Measurements from ENCODE around the gene C2CD3. TPM values are rescaled to one million over a fixed set of nuclear protein-coding genes. Genes with fewer than 3 reads are reported as not detected.
"Not testable (repeated sequence)": the region's sequence is repeated elsewhere in the genome, so short reads cannot be mapped to it uniquely, and the experiment has no call there.

Gene C2CD3
- total and polyA plus RNA-seq, 9 of the 15 experiments (the other 6 are each of a cell fraction or from before 2014, with no cell fraction given) = 4.4 to 20.2 (median 15.4) TPM

GRCh38 chr11:74069146-74070046 is 101.4 kb downstream of the C2CD3 start (continued):
- TF ChIP-seq NKRF (IDR thresholded peaks at IDR 0.05; ENCODE audit: borderline replicate concordance) (no peak), MCM7 (IDR thresholded peaks at IDR 0.05) (no peak), BDP1 (IDR thresholded peaks at IDR 0.05; ENCODE audit: insufficient read depth, insufficient read length) (no peak)

GRCh38 chr11:74066663-74067062 is 104.1 kb downstream of the C2CD3 start:
- H3K9me1 ChIP-seq (ENCODE audit: control insufficient read depth, insufficient read depth, low read length); H3K79me2 ChIP-seq (ENCODE audit: control insufficient read depth, insufficient read depth, low read length); H3K4me2 ChIP-seq (ENCODE audit: insufficient read depth, low read length); H3K4me3 ChIP-seq; H3K9ac ChIP-seq (ENCODE audit: insufficient read depth in 1 of 2, low read depth in 2 of 2, low read length in 2 of 2); DNase-seq (ENCODE audit: extremely low read depth in 1 of 4, low spot score in 3 of 4); BruUV-seq (replicated peaks); H2AFZ ChIP-seq (ENCODE audit: low read depth, low read length); in situ Hi-C loops (cut with MboI); ATAC-seq; intact Hi-C loops (cut with micrococcal nuclease); CTCF ChIA-PET (ENCODE audit: low intra/inter-chr PET ratio); H4K20me1 ChIP-seq (replicated peaks; ENCODE audit: control insufficient read depth, insufficient read depth, low read length); FAIRE-seq; H3K36me3 ChIP-seq (ENCODE audit: control insufficient read depth, insufficient read depth, low read length); H3K27ac ChIP-seq (ENCODE audit: extremely low read depth, low read depth, low read length); H3K27me3 ChIP-seq (ENCODE audit: control insufficient read depth in 2 of 2, insufficient read depth in 2 of 2, low read length in 2 of 2); H3K9me3 ChIP-seq (replicated peaks; ENCODE audit: control insufficient read depth, insufficient read depth, low read depth, low read length): not testable (repeated sequence)
- POLR2A ChIA-PET = interaction anchor here (0.6 kb wide), 2 partner anchors 20 to 95 kb away, joined by 3 read pairs; no protein-coding TSS in a partner anchor
- H3K4me1 ChIP-seq (replicated peaks in 1 of 2; ENCODE audit: control insufficient read depth in 2 of 2, insufficient read depth in 2 of 2, low read length in 2 of 2) = peaks cover 0 to 11% of the 10 kb centered on the region in 2 experiments; a peak in 3 of 5 replicates
